Neural cell (in vitro differentiated cells): ENCODE measurements around the gene OR2A7. TPM values are rescaled to one million over a fixed set of nuclear protein-coding genes. Genes with fewer than 3 reads are reported as not detected.
"Not testable (repeated sequence)": the region's sequence is repeated elsewhere in the genome, so short reads cannot be mapped to it uniquely, and the experiment has no call there.

Source experiments
- H2AFZ ChIP-seq: fragments of 200-600, 300-800 bp; sonication (generic), shearing (Covaris generic); 2 replicates; pipeline ENCODE4 v1.6.0; 2014; ENCODE audit warnings: low read depth, mild to moderate bottlenecking, antibody characterized with exemption, low read length, moderate library complexity
- H3F3A ChIP-seq: fragments of 200-600 bp; shearing (Covaris generic); 2 replicates; pipeline ENCODE4 v1.6.1; 2016; ENCODE audit warnings: mild to moderate bottlenecking, moderate library complexity, mixed read lengths, antibody characterized with exemption, low read length; ENCODE audit not compliant: insufficient read depth, poor library complexity, severe bottlenecking
- H3K27ac ChIP-seq: fragments of 200-600, 300-800 bp; sonication (generic), shearing (Covaris generic); 2 replicates; pipeline ENCODE4 v1.5.1; 2014; ENCODE audit warnings: mild to moderate bottlenecking, low read length, moderate library complexity
- H3K27me3 ChIP-seq: fragments of 300-800, 200-600 bp; sonication (generic), shearing (Covaris generic); 2 replicates; pipeline ENCODE4 v1.6.0; 2014; ENCODE audit warnings: mild to moderate bottlenecking, low read depth, low read length, moderate library complexity; ENCODE audit not compliant: insufficient read depth
- H3K36me3 ChIP-seq: fragments of 300-800, 200-600 bp; sonication (generic), shearing (Covaris generic); 2 replicates; pipeline ENCODE4 v1.5.1; 2014; ENCODE audit warnings: mild to moderate bottlenecking, antibody characterized with exemption, low read length, moderate library complexity; ENCODE audit not compliant: insufficient read depth
- H3K4me2 ChIP-seq: fragments of 300-800, 200-600 bp; sonication (generic), shearing (Covaris generic); 2 replicates; pipeline ENCODE4 v1.6.0; 2014; ENCODE audit warnings: mild to moderate bottlenecking, low read length
- H3K4me3 ChIP-seq: fragments of 300-800, 200-600 bp; sonication (generic), shearing (Covaris generic); 2 replicates; pipeline ENCODE4 v1.5.1; 2014; ENCODE audit warnings: mild to moderate bottlenecking, low read length, moderate library complexity
- H3K79me2 ChIP-seq: fragments of 200-600 bp; shearing (Covaris generic); replicated peaks from 2 replicates; pipeline ENCODE4 v1.6.0; 2014; ENCODE audit warnings: mild to moderate bottlenecking, low read length, moderate library complexity; ENCODE audit not compliant: insufficient read depth
- H3K9ac ChIP-seq: fragments of 300-800, 200-600 bp; sonication (generic), shearing (Covaris generic); 2 replicates; pipeline ENCODE4 v1.6.1; 2016; ENCODE audit warnings: mild to moderate bottlenecking, low read length, mixed read lengths
- H3K9me2 ChIP-seq: fragments of 200-600 bp; shearing (Covaris generic); 2 replicates; pipeline ENCODE4 v1.6.1; 2016; ENCODE audit warnings: mild to moderate bottlenecking, low read length, mixed read lengths; ENCODE audit not compliant: insufficient read depth
- H3K9me3 ChIP-seq: fragments of 200-600, 300-800 bp; sonication (generic), shearing (Covaris generic); 2 replicates; pipeline ENCODE4 v1.6.1; 2016; ENCODE audit warnings: mild to moderate bottlenecking, mixed run types, low read length, moderate library complexity, mixed read lengths
- H4K20me1 ChIP-seq: fragments of 200-600 bp; shearing (Covaris generic); 2 replicates; pipeline ENCODE4 v1.6.1; 2016; ENCODE audit warnings: mild to moderate bottlenecking, mixed run types; ENCODE audit not compliant: insufficient read depth
- polyA minus RNA-seq: library from RNA; depleted of rRNA, polyadenylated mRNA; stranded (reverse); fragments of >200 nt; gene quantifications from 2 replicates; pipeline ENCODE4 v1.2.3, GENCODE V29; 2014
- polyA plus RNA-seq: library from polyadenylated mRNA; depleted of rRNA; stranded (reverse); fragments of >200 nt; gene quantifications from 2 replicates; pipeline ENCODE4 v1.2.3, GENCODE V29; 2014

Gene OR2A7
- not detected in 2 replicates for polyA plus RNA-seq
- polyA minus RNA-seq: not detected in 2 replicates

GRCh38 chr7:144264692-144265091 is at the start of gene OR2A7:
Gene OR2A7 (minus strand): TSS chr7:144264792. CDS start chr7:144259628, 5,164 bp downstream.
- not testable (repeated sequence) for H2AFZ ChIP-seq, H3K9ac ChIP-seq, H3K27me3 ChIP-seq, H3K9me3 ChIP-seq, H3K4me3 ChIP-seq, H3K79me2 ChIP-seq, H3F3A ChIP-seq, H3K4me2 ChIP-seq, H3K36me3 ChIP-seq, H4K20me1 ChIP-seq, H3K27ac ChIP-seq, H3K9me2 ChIP-seq

GRCh38 chr7:144311872-144312469 is 47.4 kb upstream of the OR2A7 start, which contains the start of gene OR2A1:
Gene OR2A1 (plus strand): TSS chr7:144312419. CDS start chr7:144318125, 5,706 bp downstream.
- not testable (repeated sequence) for H3K27me3 ChIP-seq, H4K20me1 ChIP-seq, H3K9me3 ChIP-seq, H3K9ac ChIP-seq, H3K79me2 ChIP-seq, H3K36me3 ChIP-seq, H3F3A ChIP-seq, H3K4me3 ChIP-seq, H3K9me2 ChIP-seq, H3K4me2 ChIP-seq, H3K27ac ChIP-seq, H2AFZ ChIP-seq

GRCh38 chr7:144311218-144311617 is 46.6 kb upstream of the OR2A7 start:
- H2AFZ ChIP-seq, H3K79me2 ChIP-seq, H4K20me1 ChIP-seq, H3K27me3 ChIP-seq, H3K9me2 ChIP-seq, H3K9ac ChIP-seq, H3F3A ChIP-seq, H3K4me2 ChIP-seq, H3K27ac ChIP-seq, H3K9me3 ChIP-seq, H3K4me3 ChIP-seq, H3K36me3 ChIP-seq: not testable (repeated sequence)

GRCh38 chr7:144309702-144310101 is 45.1 kb upstream of the OR2A7 start:
- H3K9ac ChIP-seq, H4K20me1 ChIP-seq, H3K4me2 ChIP-seq, H3K9me3 ChIP-seq, H2AFZ ChIP-seq, H3F3A ChIP-seq, H3K79me2 ChIP-seq, H3K36me3 ChIP-seq, H3K4me3 ChIP-seq, H3K27ac ChIP-seq, H3K27me3 ChIP-seq, H3K9me2 ChIP-seq: not testable (repeated sequence)

- H3K9me2 ChIP-seq, H3F3A ChIP-seq, H3K27ac ChIP-seq, H3K27me3 ChIP-seq, H3K4me3 ChIP-seq, H4K20me1 ChIP-seq, H3K79me2 ChIP-seq, H2AFZ ChIP-seq, H3K36me3 ChIP-seq, H3K4me2 ChIP-seq, H3K9me3 ChIP-seq, H3K9ac ChIP-seq: not testable (repeated sequence)
Measured at GRCh38 chr7:144305156-144305555, 40.6 kb upstream of the OR2A7 start.

- not testable (repeated sequence) for H3F3A ChIP-seq, H4K20me1 ChIP-seq, H3K27ac ChIP-seq, H2AFZ ChIP-seq, H3K36me3 ChIP-seq, H3K79me2 ChIP-seq, H3K9ac ChIP-seq, H3K4me3 ChIP-seq, H3K9me2 ChIP-seq, H3K9me3 ChIP-seq, H3K27me3 ChIP-seq, H3K4me2 ChIP-seq
Measured at GRCh38 chr7:144303607-144304006, 39.0 kb upstream of the OR2A7 start.

GRCh38 chr7:144302578-144303303 is 38.1 kb upstream of the OR2A7 start:
- not testable (repeated sequence) for H3K9me2 ChIP-seq, H3K9ac ChIP-seq

More at GRCh38 chr7:144302578-144303303, 38.1 kb upstream of the OR2A7 start:
- not testable (repeated sequence) for H3K4me2 ChIP-seq, H3K27me3 ChIP-seq, H4K20me1 ChIP-seq, H3K36me3 ChIP-seq, H3F3A ChIP-seq, H3K27ac ChIP-seq, H2AFZ ChIP-seq, H3K9me3 ChIP-seq, H3K79me2 ChIP-seq, H3K4me3 ChIP-seq
